B cell (primary cell): ENCODE measurements around the gene SH3TC1. TPM values are rescaled to one million over a fixed set of nuclear protein-coding genes. Genes with fewer than 3 reads are reported as not detected.

ENCODE experiments used
- ATAC-seq: fragments of 200-7000 bp; cut with Tn5 transposase; one replicate; pipeline ENCODE4 v1.10.0; 2021; ENCODE audit warnings: low read depth, mild to moderate bottlenecking, moderate number of reproducible peaks, moderate library complexity
- CTCF ChIA-PET: fragments of 350-600 bp; sonication (Branson Sonifier 250); formaldehyde crosslinking; loops from one replicate; lab custom pipeline; 2021; ENCODE audit warnings: antibody characterized with exemption, inconsistent platforms; lab: Charles Lee
- POLR2A ChIA-PET: fragments of 350-600 bp; sonication (Branson Sonifier 250); formaldehyde crosslinking; loops from one replicate; lab custom pipeline; 2021; ENCODE audit warnings: antibody characterized with exemption; lab: Charles Lee
- DNase-seq: peaks from one replicate; pipeline ENCODE4 v3.0.0; 2013
- H2AFZ ChIP-seq: 2 replicates; pipeline ENCODE4 v1.6.1; 2012; ENCODE audit warnings: mild to moderate bottlenecking, low read depth, low read length; ENCODE audit not compliant: insufficient read depth, poor library complexity, severe bottlenecking
- H3K27ac ChIP-seq, 2 donors: 1 replicate in 1 of 2; 2 replicates in 1 of 2; pipeline ENCODE4 v1.5.1; 2012 to 2013; ENCODE audit warnings: low read length in 2 of 2, mild to moderate bottlenecking in 2 of 2, moderate library complexity in 1 of 2
- H3K27me3 ChIP-seq, 4 experiments: fragments of 200-600 bp in 1 of 4; sonication (generic) in 1 of 4; replicated peaks in 1 of 4; 1 replicate in 2 of 4; 2 replicates in 2 of 4; pipeline versions ENCODE4 v1.6.1 to v1.7.0; 2013 to 2016; ENCODE audit warnings: low read length in 3 of 4, mild to moderate bottlenecking in 2 of 4, mixed read lengths in 1 of 4, moderate library complexity in 1 of 4; ENCODE audit not compliant: insufficient read depth in 4 of 4, control insufficient read depth in 3 of 4; ENCODE audit errors: control extremely low read depth in 1 of 4
- H3K36me3 ChIP-seq, 2 experiments: replicated peaks in 1 of 2; 1 replicate in 1 of 2; 2 replicates in 1 of 2; pipeline versions ENCODE4 v1.6.1 to v1.7.1; 2013; ENCODE audit warnings: low read length in 1 of 2; ENCODE audit not compliant: insufficient read depth in 2 of 2, control insufficient read depth in 1 of 2; ENCODE audit errors: control extremely low read depth in 1 of 2, extremely low read depth in 1 of 2
- H3K4me1 ChIP-seq, 2 donors: fragments of 200-600 bp in 1 of 2; sonication (generic) in 1 of 2; 1 replicate in 1 of 2; 2 replicates in 1 of 2; pipeline versions ENCODE4 v1.5.1 to v1.6.1; 2013 to 2017; ENCODE audit warnings: low read length in 2 of 2; ENCODE audit not compliant: control insufficient read depth in 2 of 2, insufficient read depth in 2 of 2
- H3K4me2 ChIP-seq: replicated peaks from 2 replicates; pipeline ENCODE3; 2012; ENCODE audit warnings: mild to moderate bottlenecking, low read depth, low read length; ENCODE audit not compliant: poor library complexity, severe bottlenecking
- H3K4me3 ChIP-seq, 5 experiments: fragments of 200-600 bp in 1 of 5; sonication (generic) in 1 of 5; 1 replicate in 3 of 5; 2 replicates in 2 of 5; pipeline versions ENCODE4 v1.5.1 to v1.7.0; 2011 to 2016; ENCODE audit warnings: low read length in 4 of 5, mild to moderate bottlenecking in 4 of 5, low read depth in 2 of 5, control low read depth in 1 of 5, moderate library complexity in 1 of 5; ENCODE audit not compliant: insufficient read depth in 1 of 5; ENCODE audit errors: control extremely low read depth in 1 of 5, extremely low read depth in 1 of 5
- H3K79me2 ChIP-seq: fragments of 200-600 bp; sonication (generic); one replicate; pipeline ENCODE4 v1.6.0; 2016; ENCODE audit warnings: low read length; ENCODE audit not compliant: control insufficient read depth, insufficient read depth
- H3K9ac ChIP-seq: fragments of 200-600 bp; sonication (generic); 2 replicates; pipeline ENCODE4 v1.6.1; 2017; ENCODE audit warnings: mild to moderate bottlenecking, low read length, moderate library complexity
- H3K9me3 ChIP-seq, 3 donors: one replicate each; pipeline versions ENCODE4 v1.6.1 to v1.7.1; 2013; ENCODE audit warnings: low read length in 2 of 3; ENCODE audit not compliant: control insufficient read depth in 2 of 3, insufficient read depth in 1 of 3; ENCODE audit errors: control extremely low read depth in 1 of 3
- H4K20me1 ChIP-seq: 2 replicates; pipeline ENCODE4 v1.6.0; 2012; ENCODE audit warnings: mild to moderate bottlenecking, low read length; ENCODE audit not compliant: insufficient read depth, control insufficient read depth, poor library complexity, severe bottlenecking
- H3K27ac Mint-ChIP-seq: one replicate; pipeline ENCODE4 v1.8.0; 2021; ENCODE audit warnings: mixed read lengths
- H3K27me3 Mint-ChIP-seq: one replicate; pipeline ENCODE4 v1.8.0; 2021; ENCODE audit warnings: mixed read lengths
- H3K4me1 Mint-ChIP-seq: one replicate; pipeline ENCODE4 v1.8.0; 2021; ENCODE audit warnings: mixed read lengths
- H3K4me3 Mint-ChIP-seq: one replicate; pipeline ENCODE4 v1.8.0; 2021; ENCODE audit warnings: mixed read lengths
- H3K9me3 Mint-ChIP-seq: one replicate; pipeline ENCODE4 v1.8.0; 2022; ENCODE audit warnings: mixed read lengths; ENCODE audit not compliant: insufficient read depth
- CTCF ChIP-seq: fragments of 200-600 bp; IDR thresholded peaks from one replicate; pipeline ENCODE4 v1.8.0; 2022; ENCODE audit warnings: antibody characterized with exemption, mild to moderate bottlenecking
- EZH2 ChIP-seq: IDR thresholded peaks from 2 replicates; pipeline ENCODE4 v1.6.1; 2012; ENCODE audit warnings: borderline replicate concordance, low read depth, mild to moderate bottlenecking, moderate library complexity, low read length; ENCODE audit not compliant: insufficient read depth, poor library complexity, severe bottlenecking
- WGBS: methylation state at CpG from one replicate; pipeline ENCODE4 v1.1.5; 2013; ENCODE audit warnings: missing lambda C conversion rate; ENCODE audit not compliant: insufficient coverage; 5-methylcytosine and 5-hydroxymethylcytosine counted together
- intact Hi-C: fragments of 100-400 bp; cut with micrococcal nuclease; formaldehyde crosslinking; loops from one replicate; pipeline ENCODE4 v1.10.0; 2022
- polyA plus RNA-seq: library from polyadenylated mRNA; depleted of rRNA; stranded (reverse); fragments of >200 nt; gene quantifications from 2 replicates; pipeline ENCODE4 v1.2.3, GENCODE V29; 2012
- total RNA-seq, 2 donors: library from RNA; stranded (reverse); fragments of 120-200 nt in 1 of 2; gene quantifications; 1 replicate in 1 of 2; 2 replicates in 1 of 2; pipeline versions ENCODE4 v1.2.3 to v1.2.4, GENCODE V29; 2013 to 2022

The SH3TC1 gene
- total and polyA plus RNA-seq, 2 donors (not counting 1 experiment from before 2014, with no cell fraction given) = 63.8 to 388 TPM

- Histone ChIP-seq H4K20me1 (no peaks in the 10 kb centered on the region), H3K9me3 (no peaks in the 10 kb centered on the region), H3K27me3 (no peaks in the 10 kb centered on the region), H3K27ac (no peak overlapping the region), H3K79me2 (no peaks in the 10 kb centered on the region), H3K9ac (no peak overlapping the region), H2AFZ (no peak overlapping the region), H3K4me2 (no peak overlapping the region), H3K4me3 (no peak overlapping the region), H3K36me3 (no peaks in the 10 kb centered on the region), H3K4me1 (no peaks in the 10 kb centered on the region)
- Mint-ChIP-seq H3K4me1 (no peaks in the 10 kb centered on the region), H3K27me3 (no peaks in the 10 kb centered on the region), H3K9me3 (no peaks in the 10 kb centered on the region), H3K4me3 (no peak overlapping the region), H3K27ac (no peak overlapping the region)
- ChIA-PET POLR2A (no interaction called here), CTCF (no interaction called here)
- 90% methylated on average over 10 of the region's 11 CpGs for WGBS
- intact Hi-C loops = no loop called here
- ATAC-seq = no peak
- DNase-seq = no peak
- TF ChIP-seq EZH2 (no peak), CTCF (no peak)
Observed at GRCh38 chr4:8284391-8284790, 85.3 kb downstream of the SH3TC1 start.

- Histone ChIP-seq H3K27me3 (no peaks in the 10 kb centered on the region), H3K79me2 (no peaks in the 10 kb centered on the region), H2AFZ (no peak overlapping the region), H3K9ac (no peak overlapping the region), H4K20me1 (no peaks in the 10 kb centered on the region), H3K27ac (no peak overlapping the region), H3K4me2 (no peak overlapping the region), H3K4me3 (no peak overlapping the region), H3K9me3 (no peaks in the 10 kb centered on the region), H3K4me1 (no peaks in the 10 kb centered on the region), H3K36me3 (no peaks in the 10 kb centered on the region)
- intact Hi-C loops = no loop called here
- DNase-seq (no peak), ATAC-seq (no peak)
- CTCF ChIA-PET = no interaction called here
- POLR2A ChIA-PET = no interaction called here
- Mint-ChIP-seq H3K27ac (no peak overlapping the region), H3K9me3 (no peaks in the 10 kb centered on the region), H3K4me1 (no peaks in the 10 kb centered on the region), H3K4me3 (no peak overlapping the region), H3K27me3 (no peaks in the 10 kb centered on the region)
- WGBS = 89% methylated on average over 13 of the region's 16 CpGs
- no peak for TF ChIP-seq CTCF
- TF ChIP-seq EZH2 = no peak
Observed at GRCh38 chr4:8285143-8285975, 86.3 kb downstream of the SH3TC1 start.
